Endothelial cell of umbilical vein (primary cell): ENCODE data around the gene SNED1. TPM values are rescaled to one million over a fixed set of nuclear protein-coding genes. Genes with fewer than 3 reads are reported as not detected.

Experiments
- BruUV-seq: library from RNA; stranded (reverse); fragments of 400-500 nt; replicated peaks from 2 replicates; lab custom pipeline; 2021; lab: Mats Ljungman, UMichigan
- CTCF ChIA-PET: fragments of 300-600, 350-600 bp; sonication (Branson Sonifier 250); formaldehyde crosslinking; loops from one replicate; lab custom pipeline; 2021; ENCODE audit warnings: antibody characterized with exemption, inconsistent platforms; lab: Charles Lee
- POLR2A ChIA-PET: fragments of 300-600, 350-600 bp; sonication (Branson Sonifier 250); formaldehyde crosslinking; loops from one replicate; lab custom pipeline; 2021; ENCODE audit warnings: antibody characterized with exemption, inconsistent platforms; lab: Charles Lee
- DNase-seq: peaks from one replicate; pipeline ENCODE4 v3.0.0-alpha.2; 2011; ENCODE audit warnings: low read depth, low spot score
- FAIRE-seq: peaks from 2 replicates; lab custom pipeline; 2011; peaks lifted over from hg19 to GRCh38; lab: Jason Lieb, UNC
- H2AFZ ChIP-seq: 2 replicates; pipeline ENCODE4 v1.6.0; 2012; ENCODE audit warnings: low read depth, low read length, control low read depth, inconsistent platforms
- H3K27ac ChIP-seq: 2 replicates; pipeline ENCODE4 v1.5.1; 2011; ENCODE audit warnings: low read depth, mild to moderate bottlenecking, control low read depth, low read length, moderate library complexity; ENCODE audit not compliant: insufficient read depth
- H3K27me3 ChIP-seq, 2 experiments: 2 replicates each; pipeline versions ENCODE4 v1.6.0 to v1.6.1; 2011; ENCODE audit warnings: low read length in 2 of 2, mixed read lengths in 1 of 2; ENCODE audit not compliant: control insufficient read depth in 2 of 2, insufficient read depth in 2 of 2
- H3K36me3 ChIP-seq, 2 experiments: 2 replicates in 1 of 2; 3 replicates in 1 of 2; pipeline ENCODE4 v1.5.1; 2011; ENCODE audit warnings: low read length in 2 of 2, mild to moderate bottlenecking in 1 of 2, moderate library complexity in 1 of 2; ENCODE audit not compliant: control insufficient read depth in 2 of 2, insufficient read depth in 2 of 2; ENCODE audit errors: extremely low read depth in 1 of 2
- H3K4me1 ChIP-seq: 3 replicates; pipeline ENCODE4 v1.5.1; 2011; ENCODE audit warnings: mild to moderate bottlenecking, low read length; ENCODE audit not compliant: control insufficient read depth, insufficient read depth; ENCODE audit errors: extremely low read depth
- H3K4me2 ChIP-seq: 2 replicates; pipeline ENCODE4 v1.6.1; 2011; ENCODE audit warnings: low read length, control low read depth, mixed read lengths; ENCODE audit not compliant: insufficient read depth
- H3K4me3 ChIP-seq, 3 experiments: fragments of 200-600 bp in 1 of 3; sonication (generic), shearing (Covaris generic) in 1 of 3; replicated peaks in 1 of 3; 2 replicates each; pipeline ENCODE4 v1.5.1; 2011 to 2016; ENCODE audit warnings: control low read depth in 3 of 3, low read length in 3 of 3, mild to moderate bottlenecking in 2 of 3, inconsistent platforms in 1 of 3, low read depth in 1 of 3, moderate library complexity in 1 of 3; ENCODE audit not compliant: insufficient read depth in 1 of 3
- H3K79me2 ChIP-seq: 2 replicates; pipeline ENCODE4 v1.6.0; 2012; ENCODE audit warnings: low read length, inconsistent platforms; ENCODE audit not compliant: control insufficient read depth, insufficient read depth
- H3K9ac ChIP-seq: replicated peaks from 2 replicates; pipeline ENCODE3; 2011; ENCODE audit warnings: low read length, control low read depth; ENCODE audit not compliant: insufficient read depth; ENCODE audit errors: extremely low read depth
- H3K9me1 ChIP-seq: replicated peaks from 3 replicates; pipeline ENCODE4 v1.6.0; 2011; ENCODE audit warnings: mild to moderate bottlenecking, low read length; ENCODE audit not compliant: control insufficient read depth, insufficient read depth; ENCODE audit errors: extremely low read depth
- H3K9me3 ChIP-seq: replicated peaks from 2 replicates; pipeline ENCODE4 v1.5.1; 2012; ENCODE audit warnings: low read length, inconsistent platforms; ENCODE audit not compliant: control insufficient read depth, insufficient read depth
- H4K20me1 ChIP-seq: replicated peaks from 2 replicates; pipeline ENCODE3; 2011; ENCODE audit warnings: mild to moderate bottlenecking, low read length; ENCODE audit not compliant: control insufficient read depth, insufficient read depth; ENCODE audit errors: extremely low read depth
- EZH2 ChIP-seq: IDR thresholded peaks from 2 replicates; pipeline ENCODE4 v1.6.1; 2012; ENCODE audit warnings: borderline replicate concordance, low read depth, mild to moderate bottlenecking, moderate library complexity, low read length, inconsistent platforms; ENCODE audit not compliant: severe bottlenecking
- FOS ChIP-seq: IDR thresholded peaks from 2 replicates; pipeline ENCODE4 v1.6.1; 2011; ENCODE audit warnings: mild to moderate bottlenecking, low read length, moderate library complexity, borderline replicate concordance; ENCODE audit not compliant: insufficient read depth
- GATA2 ChIP-seq: IDR thresholded peaks from 2 replicates; pipeline ENCODE4 v1.7.0; 2011; ENCODE audit warnings: low read depth, mild to moderate bottlenecking, moderate library complexity, mixed read lengths, low read length; ENCODE audit not compliant: insufficient read length, insufficient read depth
- JUN ChIP-seq: IDR thresholded peaks from 2 replicates; pipeline ENCODE4 v1.6.1; 2011; ENCODE audit warnings: borderline replicate concordance, low read depth; ENCODE audit not compliant: insufficient read length, insufficient read depth
- MYC ChIP-seq: IDR thresholded peaks from one replicate; pipeline ENCODE4 v1.6.1; 2011; ENCODE audit warnings: mild to moderate bottlenecking, low read depth, low read length
- POLR2A ChIP-seq: IDR thresholded peaks from 2 replicates; pipeline ENCODE4 v1.6.1; 2012; ENCODE audit warnings: low read depth, mild to moderate bottlenecking, control low read depth, low read length
- POLR2AphosphoS5 ChIP-seq: IDR thresholded peaks from 2 replicates; pipeline ENCODE4 v1.6.1; 2012; ENCODE audit warnings: low read depth, mild to moderate bottlenecking, control low read depth, low read length, moderate library complexity; ENCODE audit not compliant: insufficient read depth
- dilution Hi-C: fragments of 300-500 bp; cut with MboI; formaldehyde crosslinking; loops from one replicate; pipeline ENCODE4 v1.15.0; 2019; ENCODE audit warnings: low sequenced_read_pairs; ENCODE audit not compliant: extremely low pct_ligation_motif_present
- intact Hi-C: fragments of 100-400 bp; cut with micrococcal nuclease; formaldehyde crosslinking; loops from one replicate; pipeline ENCODE4 v1.10.0; 2022
- polyA plus RNA-seq, 4 experiments: library from polyadenylated mRNA; depleted of rRNA in 3 of 4; stranded (reverse) in 3 of 4; unstranded in 1 of 4; fragments of >200 nt; gene quantifications; 2 replicates each; pipeline versions ENCODE4 v1.2.1 to v1.2.3, GENCODE V29; 2011 to 2012; ENCODE audit warnings: missing spikeins in 1 of 4
- total RNA-seq: library from RNA; stranded (reverse); gene quantifications from 2 replicates; pipeline ENCODE4 v1.2.3, GENCODE V29; 2021
- TF ChIP-seq, protein P1 (sequence below): IDR thresholded peaks from 2 replicates; pipeline ENCODE4 v1.6.1; 2011; ENCODE audit not compliant: insufficient read depth, insufficient read length
- TF ChIP-seq, protein P2 (sequence below), 2 donors: IDR thresholded peaks; 1 replicate in 1 of 2; 2 replicates in 1 of 2; pipeline ENCODE4 v1.5.1; 2011; ENCODE audit warnings: low read length in 2 of 2, mild to moderate bottlenecking in 2 of 2, moderate library complexity in 2 of 2, control low read depth in 1 of 2, inconsistent platforms in 1 of 2, low read depth in 1 of 2; ENCODE audit not compliant: insufficient read depth in 1 of 2; ENCODE audit errors: extremely low read depth in 1 of 2

The SNED1 gene
- total and polyA plus RNA-seq, 2 donors (not counting 3 experiments of a cell fraction or from before 2014, with no cell fraction given) = 14.1 to 17.2 TPM

GRCh38 chr2:240993446-240994170 lies 4.8 kb upstream of the SNED1 start:
- TF ChIP-seq POLR2AphosphoS5 (no peak), JUN (no peak), POLR2A (no peak), GATA2 (no peak), FOS (no peak), MYC (no peak), EZH2 (no peak)
- TF ChIP-seq, protein P1, sequence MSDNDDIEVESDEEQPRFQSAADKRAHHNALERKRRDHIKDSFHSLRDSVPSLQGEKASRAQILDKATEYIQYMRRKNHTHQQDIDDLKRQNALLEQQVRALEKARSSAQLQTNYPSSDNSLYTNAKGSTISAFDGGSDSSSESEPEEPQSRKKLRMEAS = no peak
- TF ChIP-seq, protein P2, sequence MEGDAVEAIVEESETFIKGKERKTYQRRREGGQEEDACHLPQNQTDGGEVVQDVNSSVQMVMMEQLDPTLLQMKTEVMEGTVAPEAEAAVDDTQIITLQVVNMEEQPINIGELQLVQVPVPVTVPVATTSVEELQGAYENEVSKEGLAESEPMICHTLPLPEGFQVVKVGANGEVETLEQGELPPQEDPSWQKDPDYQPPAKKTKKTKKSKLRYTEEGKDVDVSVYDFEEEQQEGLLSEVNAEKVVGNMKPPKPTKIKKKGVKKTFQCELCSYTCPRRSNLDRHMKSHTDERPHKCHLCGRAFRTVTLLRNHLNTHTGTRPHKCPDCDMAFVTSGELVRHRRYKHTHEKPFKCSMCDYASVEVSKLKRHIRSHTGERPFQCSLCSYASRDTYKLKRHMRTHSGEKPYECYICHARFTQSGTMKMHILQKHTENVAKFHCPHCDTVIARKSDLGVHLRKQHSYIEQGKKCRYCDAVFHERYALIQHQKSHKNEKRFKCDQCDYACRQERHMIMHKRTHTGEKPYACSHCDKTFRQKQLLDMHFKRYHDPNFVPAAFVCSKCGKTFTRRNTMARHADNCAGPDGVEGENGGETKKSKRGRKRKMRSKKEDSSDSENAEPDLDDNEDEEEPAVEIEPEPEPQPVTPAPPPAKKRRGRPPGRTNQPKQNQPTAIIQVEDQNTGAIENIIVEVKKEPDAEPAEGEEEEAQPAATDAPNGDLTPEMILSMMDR (IDR thresholded peaks at IDR 0.05; ENCODE audit: extremely low read depth in 1 of 2, insufficient read depth in 1 of 2, low read depth in 1 of 2, low read length in 2 of 2) = no peak
- Histone ChIP-seq H3K4me2 (no peak overlapping the region), H3K9ac (no peak overlapping the region), H4K20me1 (no peaks in the 10 kb centered on the region), H2AFZ (no peak overlapping the region), H3K79me2 (no peaks in the 10 kb centered on the region), H3K4me3 (no peak overlapping the region), H3K9me1 (no peaks in the 10 kb centered on the region), H3K27ac (no peak overlapping the region), H3K9me3 (no peaks in the 10 kb centered on the region), H3K36me3 (no peaks in the 10 kb centered on the region), H3K4me1 (peaks cover 28% of the 10 kb centered on the region), H3K27me3 (no peaks in the 10 kb centered on the region)
- dilution Hi-C loops (no loop called here), intact Hi-C loops (loop anchor here (10.0 kb wide), 2 partner anchors 221 to 429 kb away; partner anchors contain the start of genes DUSP28 and RNPEPL1)
- ChIA-PET CTCF (interaction anchor here (1.8 kb wide), 1 partner anchor 10 kb away, joined by 5 read pairs; no protein-coding TSS in a partner anchor), POLR2A (no interaction called here)
- DNase-seq (no peak), FAIRE-seq (no peak)
- no TSS peak for BruUV-seq
